ENCODE results near the gene NIPA2.

GRCh38 chr15:22880981-22881738, 42.7 kb downstream of the NIPA2 start:
- TF ChIP-seq CTCF (conservative IDR thresholded peaks at IDR 0.05; ENCODE audit: low read length): no peak
- TF ChIP-seq EZH2phosphoT487 (IDR thresholded peaks at IDR 0.05; ENCODE audit: borderline replicate concordance, low read depth, low read length): no peak

Measured in OCI-LY7 (cell line).